Measurements from ENCODE around the gene IMPG1.

The IMPG1 gene

GRCh38 chr6:76072562-76072961 is at the start of gene IMPG1:
IMPG1 (minus strand) TSS chr6:76072662; CDS start chr6:76072488, 174 bp downstream.
- no peak for DNase-seq

GRCh38 chr6:76120302-76120701 is 47.8 kb upstream of the IMPG1 start:
- no peak for DNase-seq

- DNase-seq: no peak
Observed at GRCh38 chr6:76073281-76073680, 819 bp upstream of the IMPG1 start.

- DNase-seq: no peak
Observed at GRCh38 chr6:76057469-76057868, 15.0 kb downstream of the IMPG1 start.

GRCh38 chr6:76052314-76052713 is 20.1 kb downstream of the IMPG1 start:
- no peak for DNase-seq

GRCh38 chr6:76043690-76044089 is 28.8 kb downstream of the IMPG1 start:
- no peak for DNase-seq

- DNase-seq: no peak
Observed at GRCh38 chr6:76035713-76036112, 36.7 kb downstream of the IMPG1 start.

GRCh38 chr6:76026101-76026500 is 46.4 kb downstream of the IMPG1 start:
- no peak for DNase-seq

GRCh38 chr6:76014626-76015530 is 57.6 kb downstream of the IMPG1 start:
- DNase-seq: no peak

- DNase-seq: no peak
Observed at GRCh38 chr6:76004202-76004601, 68.3 kb downstream of the IMPG1 start.

GRCh38 chr6:76003686-76004085 is 68.8 kb downstream of the IMPG1 start:
- DNase-seq: no peak

- no peak for DNase-seq
Observed at GRCh38 chr6:76003113-76003512, 69.3 kb downstream of the IMPG1 start.

- DNase-seq: no peak
Observed at GRCh38 chr6:76000629-76001028, 71.8 kb downstream of the IMPG1 start.

GRCh38 chr6:75997696-75998095 is 74.8 kb downstream of the IMPG1 start:
- DNase-seq: no peak

GRCh38 chr6:75993236-75994162 is 79.0 kb downstream of the IMPG1 start:
- no peak for DNase-seq

- no peak for DNase-seq
Observed at GRCh38 chr6:75991941-75992340, 80.5 kb downstream of the IMPG1 start.

- no peak for DNase-seq
Observed at GRCh38 chr6:75986935-75987334, 85.5 kb downstream of the IMPG1 start.

- DNase-seq: no peak
Observed at GRCh38 chr6:75975904-75976303, 96.6 kb downstream of the IMPG1 start.

GRCh38 chr6:75970093-75970492 is 102.4 kb downstream of the IMPG1 start:
- DNase-seq: no peak

- DNase-seq: no peak
Observed at GRCh38 chr6:75968143-75968542, 104.3 kb downstream of the IMPG1 start.

GRCh38 chr6:75963569-75963968 is 108.9 kb downstream of the IMPG1 start:
- no peak for DNase-seq

- DNase-seq: no peak
Observed at GRCh38 chr6:75952128-75952527, 120.3 kb downstream of the IMPG1 start.

GRCh38 chr6:75947935-75948334 is 124.5 kb downstream of the IMPG1 start:
- DNase-seq: no peak
